Transverse colon (tissue), 3 donors: ENCODE results near the gene CD79B.

Experiments
- POLR2A ChIP-seq: fragments of 450-650 bp; IDR thresholded peaks from one replicate; pipeline ENCODE4 v1.6.1; 2016; ENCODE audit warnings: antibody characterized with exemption, mild to moderate bottlenecking, moderate library complexity
- TF ChIP-seq, protein P1 (sequence below), 5 experiments: fragments of 200-600 bp in 3 of 5; fragments of 450-650 bp in 2 of 5; sonication (generic) in 3 of 5; IDR thresholded peaks; 1 replicate in 2 of 5; 2 replicates in 3 of 5; pipeline ENCODE4 v1.5.1; 2016 to 2017; ENCODE audit warnings: antibody characterized with exemption in 5 of 5, inconsistent platforms in 3 of 5, mild to moderate bottlenecking in 2 of 5, moderate library complexity in 1 of 5

DNA sequence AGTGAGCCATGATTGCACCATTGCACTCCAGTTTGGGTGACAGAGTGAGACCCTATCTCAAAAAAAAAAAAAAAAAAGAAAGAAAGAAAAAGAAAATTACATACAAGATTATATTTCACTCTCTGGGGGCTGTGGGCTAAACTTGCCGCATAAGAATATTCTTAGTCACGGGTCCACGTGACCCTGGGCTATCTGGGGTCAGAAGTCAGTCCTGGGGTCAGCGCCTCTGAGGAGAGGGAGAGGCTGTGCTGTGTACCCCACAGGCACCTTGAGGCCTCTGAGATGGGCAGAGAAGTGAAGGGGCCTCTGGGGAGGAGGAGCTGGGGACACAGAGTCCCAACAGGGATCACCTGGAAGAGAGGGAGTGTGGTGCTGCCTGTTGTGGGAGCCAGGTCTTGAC is 5.8 kb upstream of the CD79B start:
- TF ChIP-seq POLR2A = no peak
- TF ChIP-seq, protein P1, sequence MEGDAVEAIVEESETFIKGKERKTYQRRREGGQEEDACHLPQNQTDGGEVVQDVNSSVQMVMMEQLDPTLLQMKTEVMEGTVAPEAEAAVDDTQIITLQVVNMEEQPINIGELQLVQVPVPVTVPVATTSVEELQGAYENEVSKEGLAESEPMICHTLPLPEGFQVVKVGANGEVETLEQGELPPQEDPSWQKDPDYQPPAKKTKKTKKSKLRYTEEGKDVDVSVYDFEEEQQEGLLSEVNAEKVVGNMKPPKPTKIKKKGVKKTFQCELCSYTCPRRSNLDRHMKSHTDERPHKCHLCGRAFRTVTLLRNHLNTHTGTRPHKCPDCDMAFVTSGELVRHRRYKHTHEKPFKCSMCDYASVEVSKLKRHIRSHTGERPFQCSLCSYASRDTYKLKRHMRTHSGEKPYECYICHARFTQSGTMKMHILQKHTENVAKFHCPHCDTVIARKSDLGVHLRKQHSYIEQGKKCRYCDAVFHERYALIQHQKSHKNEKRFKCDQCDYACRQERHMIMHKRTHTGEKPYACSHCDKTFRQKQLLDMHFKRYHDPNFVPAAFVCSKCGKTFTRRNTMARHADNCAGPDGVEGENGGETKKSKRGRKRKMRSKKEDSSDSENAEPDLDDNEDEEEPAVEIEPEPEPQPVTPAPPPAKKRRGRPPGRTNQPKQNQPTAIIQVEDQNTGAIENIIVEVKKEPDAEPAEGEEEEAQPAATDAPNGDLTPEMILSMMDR (IDR thresholded peaks at IDR 0.05) = no peak
